Endothelial cell of hepatic sinusoid (primary cell): ENCODE measurements around the gene ENPP6.
"Not testable (repeated sequence)": the region's sequence is repeated elsewhere in the genome, so short reads cannot be mapped to it uniquely, and the experiment has no call there.

Experiments used
- in situ Hi-C: cut with HindIII; loops from 2 replicates; pipeline ENCODE4 v1.10.0; 2017; ENCODE audit warnings: low sequenced_read_pairs

The ENPP6 gene

DNA sequence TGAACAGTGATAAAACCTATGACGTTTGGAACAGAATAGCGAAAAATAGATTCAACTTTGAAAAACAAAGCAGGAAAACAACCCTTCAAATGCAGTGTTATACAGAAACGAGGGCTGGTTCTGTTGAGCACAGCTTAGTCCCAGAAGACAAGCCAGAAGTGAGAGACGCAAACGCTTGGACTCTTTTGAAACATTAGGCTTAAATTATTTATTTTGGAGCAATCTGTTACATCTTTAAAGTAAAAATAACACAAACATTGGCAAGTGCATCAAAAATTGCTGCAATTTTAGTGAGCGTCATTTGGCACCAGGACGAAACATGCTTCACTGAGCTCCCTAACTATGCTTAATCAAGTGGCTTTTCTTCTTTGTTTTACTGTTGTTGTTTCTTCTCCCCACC, 63.5 kb downstream of the ENPP6 start:
- in situ Hi-C loops, result no loop called here

DNA sequence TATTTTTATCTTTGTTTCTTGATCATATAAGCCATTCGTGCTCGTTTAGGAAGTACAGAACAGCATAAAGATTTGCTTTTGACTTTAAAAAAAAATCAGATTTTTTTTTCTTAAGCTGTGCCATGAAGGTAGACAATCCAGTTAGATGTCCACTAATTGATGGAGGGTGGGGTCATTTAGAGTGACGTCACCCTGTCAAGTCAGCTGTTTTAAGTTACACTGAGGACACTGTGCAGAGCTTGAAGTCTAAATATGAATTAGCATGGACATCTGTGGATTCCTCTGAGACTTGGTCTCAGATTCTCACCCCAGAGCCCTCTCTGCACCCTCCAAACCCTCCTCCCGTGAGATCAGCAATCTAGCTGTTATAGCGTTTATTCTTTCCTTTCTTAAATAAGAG, 63.9 kb downstream of the ENPP6 start:
- in situ Hi-C loops, result no loop called here

DNA sequence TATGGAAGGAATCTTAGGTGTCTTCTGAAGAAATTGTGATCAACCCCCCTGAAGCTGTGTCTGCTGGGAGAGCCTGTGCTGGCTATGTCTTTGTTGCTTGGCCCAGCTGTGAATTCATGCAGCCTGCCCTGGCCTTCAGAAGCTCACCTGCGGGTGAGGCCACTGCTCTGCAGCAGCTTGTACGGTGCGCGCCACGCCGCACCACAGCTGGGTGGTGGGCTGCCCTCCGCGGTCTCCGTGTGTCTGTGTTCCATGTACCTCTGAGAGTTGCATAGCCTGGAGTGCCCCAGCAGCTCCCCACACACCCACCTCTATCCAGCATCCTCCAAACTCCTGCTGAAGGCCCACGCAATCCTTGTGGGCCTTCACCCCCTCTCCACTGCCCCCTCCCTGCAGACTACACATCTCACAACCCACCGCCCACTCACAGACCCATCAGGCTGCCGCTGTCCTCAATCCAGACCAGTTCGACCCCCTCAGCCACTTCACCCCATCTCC, 65.6 kb downstream of the ENPP6 start:
- in situ Hi-C loops, result no loop called here

DNA sequence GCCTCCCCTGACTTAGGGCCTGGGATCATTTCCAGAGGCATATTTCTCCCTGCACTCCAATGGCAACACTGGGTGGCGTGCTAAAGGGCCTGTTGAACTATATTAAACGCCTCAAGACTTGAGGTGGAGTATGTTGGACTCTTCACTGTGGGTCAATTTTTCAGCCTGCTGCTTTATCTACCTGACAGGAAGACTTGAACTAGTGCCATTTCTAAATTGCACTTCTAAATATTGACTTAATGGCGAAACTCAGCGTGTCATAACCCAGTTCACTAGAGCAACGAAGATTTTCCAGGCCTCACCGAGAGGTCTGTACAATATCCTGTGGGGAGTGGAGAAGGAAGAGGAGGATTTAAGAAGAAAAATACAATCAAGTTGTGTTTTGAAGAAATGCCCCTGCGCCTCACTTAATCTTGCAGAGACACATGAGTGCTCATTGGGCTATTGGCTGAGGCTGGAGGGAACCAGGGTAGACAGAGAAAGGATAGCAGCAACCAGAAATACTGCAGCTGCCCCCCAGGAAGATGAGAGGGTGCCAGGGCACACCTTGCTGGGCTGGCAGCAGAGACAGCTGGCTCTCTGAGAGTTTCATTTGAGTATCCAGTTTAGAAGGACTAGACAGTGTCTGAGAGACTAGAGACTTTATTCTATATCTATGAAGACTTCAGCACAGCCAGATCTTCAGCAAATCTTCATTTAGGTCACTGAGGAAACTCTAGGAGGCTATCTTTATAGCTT, 67.4 kb downstream of the ENPP6 start:
- in situ Hi-C loops, result no loop called here

DNA sequence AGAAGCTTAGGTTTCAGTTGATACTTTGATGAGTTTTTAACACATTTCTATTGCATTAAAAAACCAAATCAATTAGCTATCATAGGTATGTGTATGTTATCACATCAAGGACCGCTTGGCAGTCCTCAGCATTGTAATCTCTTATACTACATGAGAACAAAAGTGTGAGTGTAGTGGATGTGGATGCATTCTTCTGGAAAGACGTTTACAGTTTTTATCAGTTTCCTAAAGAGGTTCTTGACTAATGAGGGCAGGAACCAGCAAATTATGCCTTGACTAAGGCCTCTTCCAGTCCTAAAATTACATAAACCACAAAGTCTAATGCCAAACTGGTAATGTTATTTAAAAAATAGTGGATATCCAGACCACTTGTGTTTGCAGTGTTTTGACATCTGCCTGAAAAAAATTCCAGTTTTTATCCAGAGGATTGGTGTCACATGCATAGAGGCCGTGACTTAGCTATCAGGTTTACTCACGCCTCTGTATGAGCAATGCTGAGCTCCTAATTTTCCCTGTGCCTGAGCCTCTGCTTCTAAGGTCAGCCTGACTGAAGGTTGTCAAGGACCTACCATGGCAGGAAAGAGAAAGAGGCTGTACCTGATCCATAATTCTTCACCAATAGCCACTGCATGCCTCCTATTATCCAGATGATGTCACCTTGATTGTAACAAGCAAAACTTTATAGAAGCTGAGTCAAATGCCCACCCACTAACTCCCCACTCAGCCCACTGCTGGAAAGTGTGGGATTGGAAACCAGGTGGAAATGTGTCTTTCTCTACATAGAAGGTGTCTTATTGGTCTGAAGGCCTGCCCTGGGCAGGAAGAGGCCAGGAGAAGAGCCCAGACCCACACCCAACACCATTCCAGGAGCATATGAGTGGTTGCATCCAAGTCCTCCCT, 68.7 kb downstream of the ENPP6 start:
- in situ Hi-C loops, result no loop called here

DNA sequence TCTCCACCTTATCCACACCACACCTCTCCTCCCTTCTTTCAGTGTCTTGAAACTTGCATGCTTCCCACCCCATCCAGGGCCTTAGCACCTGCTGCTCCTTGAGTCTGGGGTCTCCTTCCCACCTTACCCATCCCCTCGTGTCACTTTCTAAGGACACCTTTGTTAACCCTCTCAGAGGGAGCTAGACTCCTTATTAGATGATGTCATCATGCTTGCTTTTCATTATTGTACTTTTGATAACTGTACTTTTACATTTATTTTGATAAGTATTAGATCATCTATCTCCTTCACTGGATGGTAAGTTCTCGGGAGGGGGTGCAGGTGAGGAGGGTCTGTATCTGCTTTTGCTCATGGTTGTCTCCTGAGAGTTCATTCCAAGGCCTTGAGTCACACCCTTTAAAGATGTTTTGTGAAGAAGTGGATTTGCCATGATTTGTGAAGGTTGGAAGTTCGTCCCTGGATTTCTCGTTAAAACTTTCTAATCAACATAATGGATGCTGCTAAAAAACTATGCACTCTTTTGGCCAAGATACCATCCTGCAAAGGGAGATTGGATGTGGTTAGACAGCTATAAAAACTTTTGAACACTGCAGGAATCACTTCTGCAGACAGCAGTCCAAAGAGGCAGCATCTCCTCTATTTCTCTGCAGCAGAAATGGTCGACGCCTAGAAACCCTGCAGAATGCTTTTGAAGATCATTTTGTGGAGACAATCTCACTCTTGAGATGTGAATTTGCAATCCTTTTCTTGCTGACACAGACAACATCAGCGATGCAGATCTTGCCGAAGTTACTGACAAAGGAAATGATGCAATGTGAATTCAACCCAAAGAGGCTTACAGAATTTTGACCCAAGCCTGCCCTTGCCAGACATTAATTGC, 69.6 kb downstream of the ENPP6 start:
- in situ Hi-C loops, result no loop called here

DNA sequence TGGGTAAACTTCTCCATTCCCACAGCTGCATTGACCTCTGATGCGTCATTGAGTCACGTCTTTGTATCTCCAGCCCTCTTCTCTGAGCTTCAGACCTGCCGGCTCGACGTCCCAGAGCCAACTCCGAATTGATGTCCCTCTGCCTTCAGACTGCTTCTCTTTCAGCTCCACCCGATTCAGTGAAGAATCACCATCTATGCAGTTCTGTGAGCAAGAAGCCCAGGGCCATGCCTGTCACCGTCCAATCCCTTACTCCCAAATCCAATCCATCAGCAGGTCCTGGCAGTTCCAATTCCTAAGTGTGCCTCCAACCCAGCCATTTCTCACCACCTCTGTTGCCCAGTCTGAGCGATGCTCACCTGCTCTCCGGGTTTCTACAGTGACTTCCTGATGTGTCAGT, 70.7 kb downstream of the ENPP6 start:
- in situ Hi-C loops, result no loop called here

DNA sequence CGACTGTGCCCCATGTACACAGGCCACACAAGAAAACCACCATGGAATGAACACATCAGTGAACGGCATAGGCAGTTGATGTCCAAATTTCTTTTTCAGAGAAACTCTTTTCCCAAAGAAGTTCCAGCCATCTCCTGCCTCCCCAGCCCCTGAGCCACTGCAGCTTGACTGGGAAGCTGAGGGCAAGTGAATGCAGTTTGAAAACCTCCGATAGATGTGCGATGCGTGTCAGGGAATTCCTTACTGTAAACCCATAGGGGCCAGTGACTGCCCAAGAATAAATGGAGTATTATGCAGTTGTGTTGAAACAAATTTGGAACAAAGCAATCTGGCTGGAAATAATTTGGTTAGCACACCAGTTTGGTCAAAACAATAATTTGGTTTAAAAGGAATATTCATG, 72.1 kb downstream of the ENPP6 start:
- in situ Hi-C loops, result no loop called here

DNA sequence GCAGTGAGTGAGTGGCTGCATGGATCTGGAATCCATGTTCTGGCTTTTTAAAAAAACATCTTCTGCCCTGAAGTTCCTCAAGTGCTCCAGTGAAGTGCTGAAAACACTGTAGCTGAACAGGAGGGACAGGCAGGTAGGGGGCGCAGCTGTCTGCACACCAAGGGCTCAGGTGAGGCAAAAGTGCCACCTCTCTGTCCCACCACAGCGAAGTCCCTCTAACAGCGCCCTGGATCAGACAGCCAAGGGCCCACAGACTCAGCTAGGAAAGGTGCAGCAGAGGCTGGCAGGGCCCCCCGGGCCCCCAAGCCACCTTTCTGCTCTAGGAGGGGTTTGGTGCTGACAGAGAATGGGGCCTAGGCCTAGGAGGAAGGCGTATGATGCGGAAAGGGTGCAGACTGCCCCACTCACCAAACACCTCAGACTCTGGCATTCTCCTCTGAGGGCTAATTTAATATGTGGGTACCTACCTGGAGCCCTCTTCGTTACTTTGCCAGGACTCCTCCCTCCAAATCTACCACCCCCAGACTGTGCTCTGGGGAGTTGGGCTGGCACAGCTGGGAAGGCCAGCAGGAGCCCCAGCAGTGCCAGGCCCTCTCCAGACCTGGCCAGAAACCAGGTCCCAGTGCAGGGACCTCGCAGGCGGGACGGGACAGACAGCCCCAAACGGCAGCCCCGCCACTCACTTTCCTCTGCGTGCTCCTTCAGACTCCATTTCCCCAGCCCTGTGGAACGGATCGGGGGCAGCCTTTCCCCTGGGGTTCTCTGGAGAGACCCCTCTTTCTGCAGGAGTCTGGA, 73.7 kb downstream of the ENPP6 start:
- in situ Hi-C loops, result no loop called here

DNA sequence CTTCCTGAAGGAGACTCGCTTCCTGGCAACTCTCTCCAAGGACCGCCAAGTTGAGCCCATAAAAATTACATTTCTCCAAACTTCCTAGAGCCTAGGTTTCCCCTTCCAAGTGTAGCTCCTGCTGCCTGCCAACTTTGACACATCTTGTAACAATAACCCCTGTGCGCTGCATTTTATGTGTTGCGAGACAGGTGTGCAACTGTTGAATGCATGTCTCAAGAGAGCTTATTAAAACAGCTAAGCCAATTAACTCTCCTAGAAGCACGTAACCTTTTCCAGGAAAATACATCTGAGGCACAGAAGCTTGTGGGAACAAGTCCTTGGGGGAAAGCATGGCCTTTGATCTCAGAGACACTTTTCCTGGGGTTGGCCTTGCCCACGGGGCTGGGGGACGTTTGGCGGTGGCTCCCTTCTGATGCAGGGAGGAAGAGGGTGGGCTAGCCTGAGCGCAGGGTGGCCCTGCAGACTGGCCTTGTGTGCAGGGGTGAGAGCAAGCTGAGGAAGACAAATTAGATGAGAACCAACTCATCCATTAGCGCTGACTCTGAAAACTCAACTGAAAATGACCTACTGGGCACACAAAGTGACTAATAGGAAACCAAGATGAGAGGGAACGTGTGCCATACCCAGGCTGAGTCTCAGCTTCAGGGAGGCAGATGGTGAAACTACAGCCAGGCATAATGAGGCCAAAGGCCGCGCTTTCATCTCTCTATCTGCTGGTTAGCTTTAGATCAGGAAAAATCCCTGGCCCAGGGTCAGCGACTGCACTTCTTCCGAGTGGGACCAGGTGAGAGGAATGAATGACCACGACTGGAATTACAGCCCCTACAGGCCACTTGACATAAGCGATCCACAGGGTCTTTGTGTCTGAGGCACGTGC, 75.3 kb downstream of the ENPP6 start:
- in situ Hi-C loops, result no loop called here

DNA sequence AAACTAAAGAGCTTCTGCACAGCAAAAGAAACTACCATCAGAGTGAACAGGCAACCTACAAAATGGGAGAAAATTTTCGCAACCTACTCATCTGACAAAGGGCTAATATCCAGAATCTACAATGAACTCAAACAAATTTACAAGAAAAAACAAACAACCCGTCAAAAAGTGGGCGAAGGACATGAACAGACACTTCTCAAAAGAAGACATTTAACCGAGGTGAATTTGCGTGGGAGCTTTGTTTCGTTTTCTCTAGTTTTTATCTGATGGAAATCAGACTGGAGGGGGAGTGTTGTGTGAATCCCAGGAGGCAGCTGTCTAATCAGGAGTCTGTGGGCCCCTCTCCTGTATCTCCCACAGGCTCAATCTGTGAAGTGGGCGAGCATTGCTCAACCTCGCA, 76.8 kb downstream of the ENPP6 start:
- in situ Hi-C loops, result not testable (repeated sequence)

DNA sequence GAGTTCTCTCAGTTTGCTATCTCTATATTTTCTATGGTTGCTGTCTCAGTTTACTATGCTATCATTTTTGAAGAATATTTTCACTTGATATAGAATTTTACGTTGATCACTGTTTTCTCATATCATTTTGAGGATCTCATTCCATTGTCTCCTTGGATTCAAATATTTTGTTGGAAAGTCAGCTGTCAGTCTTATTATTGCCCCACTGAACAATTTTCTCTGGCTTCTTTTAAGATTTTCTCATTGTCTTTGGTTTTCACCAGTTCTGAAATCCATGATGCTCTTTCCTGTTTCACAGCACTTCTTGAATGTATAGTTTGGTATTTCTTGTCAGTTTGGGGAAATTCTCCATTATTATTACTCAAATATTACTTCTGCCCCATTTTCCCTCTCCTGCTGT, 81.1 kb downstream of the ENPP6 start:
- in situ Hi-C loops, result no loop called here

DNA sequence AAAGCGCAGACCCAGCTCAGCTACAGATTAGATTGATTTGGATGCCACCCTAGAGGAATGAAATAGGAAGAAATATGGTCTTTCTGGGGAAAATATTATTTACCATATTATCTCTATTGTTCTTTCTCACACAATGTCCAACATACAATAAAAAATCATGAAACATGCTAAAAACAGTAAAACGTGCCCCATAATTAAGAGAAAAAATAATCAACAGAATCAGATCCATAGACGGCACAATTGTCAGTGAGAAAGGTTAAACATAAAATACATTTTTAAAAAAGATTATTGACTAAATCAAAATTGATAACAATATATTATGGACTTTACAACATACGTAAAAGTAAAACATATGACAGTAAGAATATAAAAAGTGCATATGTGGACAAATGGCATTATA, 90.9 kb downstream of the ENPP6 start:
- in situ Hi-C loops, result no loop called here

DNA sequence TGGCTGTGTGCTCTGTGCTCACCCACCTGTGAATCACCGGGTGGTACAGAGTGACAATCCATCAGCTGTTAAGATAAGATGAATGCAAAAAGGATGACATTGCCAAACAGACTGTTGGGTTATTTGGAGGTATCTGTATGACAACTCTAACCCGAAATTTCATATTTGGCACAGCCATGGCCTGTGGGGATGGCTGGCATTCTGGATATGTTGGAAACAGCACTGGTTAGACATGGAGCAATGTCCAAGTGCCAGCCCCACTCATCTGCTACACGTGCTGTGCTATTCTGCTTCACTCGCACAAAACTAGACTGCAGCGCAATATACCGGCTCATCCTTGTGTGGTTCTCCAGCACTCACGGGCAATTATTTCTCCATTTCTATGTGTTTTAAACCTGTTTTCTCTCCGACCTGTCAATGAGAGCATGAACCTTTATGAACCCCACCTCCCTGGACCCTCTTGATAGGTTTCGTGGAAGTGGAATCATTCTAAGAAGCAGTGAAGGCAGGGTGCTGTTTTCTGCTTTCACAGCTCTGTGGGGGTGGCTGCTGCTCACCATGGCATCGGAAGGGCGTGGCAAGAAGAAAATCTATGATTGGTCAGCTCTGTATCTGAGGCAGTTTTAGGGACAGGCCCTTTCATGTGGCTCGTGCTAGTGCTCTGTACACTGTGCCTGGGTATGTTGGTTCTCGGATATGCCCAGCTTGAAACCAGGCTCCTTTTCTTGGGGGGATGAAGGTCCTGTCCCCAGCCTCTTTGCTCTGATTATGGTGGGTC, 94.9 kb downstream of the ENPP6 start:
- in situ Hi-C loops, result no loop called here

DNA sequence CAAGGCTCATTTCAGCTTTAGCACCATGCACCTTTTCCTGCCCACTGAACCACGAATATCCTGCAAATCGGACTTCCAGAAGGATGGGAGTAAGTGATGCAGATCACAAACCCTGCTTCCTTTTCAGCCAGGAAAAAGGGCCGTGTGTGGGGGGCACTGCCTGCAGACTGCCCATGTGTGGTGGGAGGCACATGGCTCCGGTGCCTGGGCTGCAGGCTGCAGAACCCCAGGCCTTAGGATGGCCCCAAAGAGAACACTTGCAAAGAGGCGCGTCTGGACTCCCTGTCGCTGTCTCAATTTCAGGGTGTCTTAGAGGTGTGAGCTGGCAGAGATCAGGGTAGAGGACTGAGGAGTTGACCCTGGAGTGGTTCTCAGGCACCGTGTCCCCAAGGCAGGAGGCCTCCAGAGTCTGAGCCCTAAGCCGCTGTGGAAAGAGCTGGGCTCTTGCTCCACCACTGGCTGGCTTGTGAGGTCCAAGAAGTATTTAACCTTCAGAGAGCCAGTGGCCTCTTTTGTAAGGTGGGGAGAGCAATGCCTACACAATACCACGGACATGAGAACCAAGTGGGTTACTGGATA, 97.0 kb downstream of the ENPP6 start:
- in situ Hi-C loops, result no loop called here

DNA sequence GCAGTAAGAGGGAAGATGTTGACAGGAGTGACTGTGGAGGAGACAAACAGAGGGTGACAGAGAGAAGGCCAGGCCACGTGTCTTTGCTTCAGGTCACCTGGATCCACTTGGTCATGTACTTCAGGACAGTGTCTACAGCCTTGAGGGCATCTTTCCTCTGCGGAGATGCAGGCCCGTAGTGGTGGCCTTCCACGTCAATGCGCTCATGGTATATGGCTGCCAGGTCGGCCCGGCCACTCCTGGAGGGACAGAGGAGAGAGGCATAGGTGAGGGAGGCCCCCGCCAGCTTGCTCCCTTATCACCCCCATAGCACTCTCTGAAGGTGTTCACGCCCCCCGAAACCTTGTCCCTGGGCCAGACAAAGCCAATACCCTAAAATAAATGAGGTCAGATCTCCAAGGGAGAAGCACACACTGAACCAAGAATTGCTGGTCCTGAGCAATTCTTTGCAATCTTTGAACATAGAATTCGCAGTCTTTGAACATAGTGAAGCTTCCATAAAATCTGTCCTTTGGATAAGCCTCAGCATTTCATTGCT, 99.9 kb downstream of the ENPP6 start:
- in situ Hi-C loops, result loop anchor here (5.0 kb wide), 1 partner anchor 50 kb away; no protein-coding TSS in a partner anchor

DNA sequence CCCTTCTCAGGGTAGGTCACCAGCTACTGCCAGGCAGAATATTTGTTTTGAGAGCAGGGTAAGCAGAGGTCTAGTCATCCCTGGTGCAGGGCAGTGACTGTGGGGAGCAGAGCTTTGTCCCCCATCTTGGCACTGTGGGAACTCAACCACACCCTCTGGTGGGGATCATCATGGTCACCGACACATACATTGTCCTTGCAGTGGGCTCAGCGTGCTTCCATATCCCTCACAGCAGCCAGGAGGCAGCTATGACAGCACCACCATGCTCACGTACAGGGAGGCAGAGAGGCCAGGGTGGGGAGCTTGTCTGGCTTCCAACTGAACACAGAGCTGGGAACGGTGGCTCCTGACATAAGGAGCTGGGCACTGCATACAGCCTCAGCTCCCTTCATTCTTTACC, 102.3 kb downstream of the ENPP6 start:
- in situ Hi-C loops, result loop anchor here (5.0 kb wide), 1 partner anchor 52 kb away; no protein-coding TSS in a partner anchor

DNA sequence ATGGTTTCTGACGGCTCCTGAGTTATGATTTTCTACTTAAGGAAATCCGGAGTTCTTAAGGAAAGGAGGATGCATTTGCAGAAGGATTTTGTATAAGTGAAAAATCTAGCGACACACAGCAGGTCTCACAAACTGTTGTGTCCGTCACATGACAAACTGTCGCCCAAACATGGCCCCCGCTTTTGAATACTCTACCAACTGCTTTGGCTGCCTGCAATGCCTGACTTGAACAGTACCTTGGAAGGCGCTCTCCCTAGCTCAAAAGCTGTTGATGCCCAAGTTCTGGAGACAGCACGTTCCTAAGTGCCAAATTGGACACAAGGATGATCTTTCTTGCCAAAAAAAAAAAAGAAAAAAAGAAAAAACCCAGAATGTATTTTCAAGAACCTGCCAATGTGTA, 103.2 kb downstream of the ENPP6 start:
- in situ Hi-C loops, result no loop called here
